ENCODE results near the gene SPRED1.

Gene SPRED1

GRCh38 chr15:38252481-38253350 is at the start of gene SPRED1:
SPRED1 (plus strand) TSS chr15:38252836; CDS start chr15:38253186, 350 bp downstream.
- no peak for FAIRE-seq

- FAIRE-seq, result no peak
These were observed 46.9 kb upstream of the SPRED1 start for GRCh38 chr15:38205526-38206272.

GRCh38 chr15:38207621-38208020 is 45.0 kb upstream of the SPRED1 start:
- FAIRE-seq, result no peak

- FAIRE-seq, result no peak
These were observed 44.4 kb upstream of the SPRED1 start for GRCh38 chr15:38208206-38208605.

GRCh38 chr15:38208779-38209178 is 43.9 kb upstream of the SPRED1 start:
- FAIRE-seq, result no peak

GRCh38 chr15:38211249-38211648 is 41.4 kb upstream of the SPRED1 start:
- no peak for FAIRE-seq

- no peak for FAIRE-seq
These were observed 40.8 kb upstream of the SPRED1 start for GRCh38 chr15:38211811-38212210.

- FAIRE-seq, result no peak
These were observed 39.8 kb upstream of the SPRED1 start for GRCh38 chr15:38212729-38213351.

GRCh38 chr15:38213356-38213755 is 39.3 kb upstream of the SPRED1 start:
- no peak for FAIRE-seq

- no peak for FAIRE-seq
These were observed 36.9 kb upstream of the SPRED1 start for GRCh38 chr15:38215707-38216106.

- FAIRE-seq, result no peak
These were observed 35.9 kb upstream of the SPRED1 start for GRCh38 chr15:38216763-38217162.

- no peak for FAIRE-seq
These were observed 35.4 kb upstream of the SPRED1 start for GRCh38 chr15:38217191-38217595.

- FAIRE-seq, result no peak
These were observed 34.6 kb upstream of the SPRED1 start for GRCh38 chr15:38217788-38218609.

GRCh38 chr15:38220606-38221273 is 31.9 kb upstream of the SPRED1 start:
- no peak for FAIRE-seq

GRCh38 chr15:38224486-38224885 is 28.1 kb upstream of the SPRED1 start:
- FAIRE-seq, result no peak

- FAIRE-seq, result no peak
These were observed 27.3 kb upstream of the SPRED1 start for GRCh38 chr15:38225381-38225780.

GRCh38 chr15:38226608-38227266 is 25.9 kb upstream of the SPRED1 start:
- FAIRE-seq, result peak; percentile 86

- no peak for FAIRE-seq
These were observed 24.7 kb upstream of the SPRED1 start for GRCh38 chr15:38227941-38228340.

- FAIRE-seq, result no peak
These were observed 24.0 kb upstream of the SPRED1 start for GRCh38 chr15:38228618-38229017.

- no peak for FAIRE-seq
These were observed 22.8 kb upstream of the SPRED1 start for GRCh38 chr15:38229705-38230310.

- no peak for FAIRE-seq
These were observed 21.2 kb upstream of the SPRED1 start for GRCh38 chr15:38231436-38231835.

Data from islet of Langerhans (tissue), 1 donor.